Measurements from ENCODE around the gene C10orf88.

C10orf88 gene

GRCh38 chr10:122953902-122954730 lies at the start of gene C10orf88:
Gene C10orf88 (minus strand): TSS chr10:122954227. CDS start chr10:122954178, 49 bp downstream.
- peak; percentile 81 to 89 for DNase-seq

DNA sequence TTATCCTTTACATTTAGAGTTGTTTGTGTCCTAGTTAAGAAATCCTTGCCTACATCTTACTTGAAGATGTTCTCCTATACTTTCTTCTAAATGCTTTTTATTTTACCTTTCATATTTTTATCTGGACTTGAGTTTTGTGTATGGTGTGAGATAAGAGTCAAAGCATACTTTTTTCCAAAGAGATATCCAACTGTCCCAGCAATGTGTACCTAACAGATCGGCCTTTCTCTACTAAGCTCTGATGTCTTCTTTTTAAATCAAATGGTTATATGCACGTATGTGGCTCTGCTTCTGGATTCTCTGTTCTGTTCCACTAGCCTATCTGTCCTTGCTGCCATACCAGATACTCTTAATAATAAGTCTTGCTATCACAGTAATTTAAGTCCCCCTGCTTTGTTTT lies 47.3 kb upstream of the C10orf88 start:
- no peak for DNase-seq

DNA sequence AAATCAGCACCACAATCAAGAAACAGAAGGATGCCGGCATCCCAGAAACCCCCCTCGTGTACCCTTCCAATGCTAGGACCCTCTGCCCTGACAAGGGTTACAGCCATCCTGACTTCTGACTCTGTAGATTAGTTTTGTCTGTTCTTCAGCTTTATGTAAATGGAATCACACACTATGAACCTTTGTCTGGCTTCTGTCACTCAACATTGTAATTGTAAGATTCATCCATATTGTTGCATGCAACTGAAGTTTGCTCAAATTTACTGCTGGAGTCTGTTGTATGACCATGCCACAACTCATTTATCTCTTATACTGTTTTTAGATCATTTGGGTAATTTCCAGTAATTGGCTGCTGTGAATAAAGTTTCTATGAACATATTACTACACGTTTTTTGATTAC lies 46.1 kb upstream of the C10orf88 start:
- DNase-seq, result no peak

GRCh38 chr10:122999347-122999746 lies 45.3 kb upstream of the C10orf88 start:
- DNase-seq, result no peak

- DNase-seq, result no peak
Measured at GRCh38 chr10:122998934-122999333, 44.9 kb upstream of the C10orf88 start.

- no peak for DNase-seq
Measured at GRCh38 chr10:122998360-122998917, 44.4 kb upstream of the C10orf88 start.

- no peak for DNase-seq
Measured at GRCh38 chr10:122997864-122998263, 43.8 kb upstream of the C10orf88 start.

GRCh38 chr10:122995936-122996335 lies 41.9 kb upstream of the C10orf88 start:
- DNase-seq, result peak; percentile 21 to 47

- DNase-seq, result no peak
Measured at GRCh38 chr10:122993797-122994336, 39.8 kb upstream of the C10orf88 start.

DNA sequence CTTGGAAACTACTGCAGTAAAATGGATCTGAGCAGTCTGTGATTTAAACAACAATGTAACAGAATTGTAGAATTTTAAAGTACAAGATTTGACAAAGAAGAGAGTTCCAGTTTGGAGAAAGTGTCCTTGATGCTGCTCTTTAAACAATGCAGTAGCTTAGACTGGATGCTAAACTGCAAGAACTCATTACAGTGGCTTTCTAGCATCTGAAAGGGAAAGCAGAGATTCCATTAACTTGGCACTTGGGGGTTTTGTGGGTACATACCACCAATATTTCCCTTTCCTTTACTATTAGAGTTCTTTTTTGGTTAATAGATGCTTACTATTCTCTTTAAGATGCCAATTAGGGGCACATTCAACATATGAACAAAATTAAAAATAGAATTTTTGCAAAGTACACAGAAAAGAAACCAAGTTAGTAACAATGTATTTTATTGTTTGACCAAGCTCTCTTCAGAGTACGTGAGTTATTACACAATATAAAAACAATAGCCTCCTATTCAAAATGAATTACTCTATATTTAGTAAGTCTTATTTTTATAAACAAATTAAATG lies 38.1 kb upstream of the C10orf88 start:
- DNase-seq, result no peak

DNA sequence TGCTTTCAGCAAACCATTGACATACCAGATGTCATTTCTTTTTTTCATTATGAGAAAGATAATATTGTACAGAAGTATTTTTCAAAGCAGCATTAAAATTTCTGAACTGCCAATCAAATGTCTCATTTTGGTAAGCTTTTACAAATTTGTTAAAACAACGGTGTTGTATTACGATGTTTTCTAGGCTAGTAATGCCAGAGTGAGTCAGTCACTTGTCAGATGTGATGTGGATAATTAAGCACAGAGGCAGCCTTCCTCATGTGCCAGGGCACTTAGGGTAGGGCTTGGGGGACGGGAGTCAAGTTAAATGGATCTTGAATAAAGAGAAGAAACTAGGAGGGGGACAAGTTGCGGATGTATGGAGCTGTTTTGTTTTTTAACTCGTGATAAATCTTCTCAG lies 36.3 kb upstream of the C10orf88 start:
- DNase-seq, result no peak

GRCh38 chr10:122988501-122988900 lies 34.5 kb upstream of the C10orf88 start:
- no peak for DNase-seq

DNA sequence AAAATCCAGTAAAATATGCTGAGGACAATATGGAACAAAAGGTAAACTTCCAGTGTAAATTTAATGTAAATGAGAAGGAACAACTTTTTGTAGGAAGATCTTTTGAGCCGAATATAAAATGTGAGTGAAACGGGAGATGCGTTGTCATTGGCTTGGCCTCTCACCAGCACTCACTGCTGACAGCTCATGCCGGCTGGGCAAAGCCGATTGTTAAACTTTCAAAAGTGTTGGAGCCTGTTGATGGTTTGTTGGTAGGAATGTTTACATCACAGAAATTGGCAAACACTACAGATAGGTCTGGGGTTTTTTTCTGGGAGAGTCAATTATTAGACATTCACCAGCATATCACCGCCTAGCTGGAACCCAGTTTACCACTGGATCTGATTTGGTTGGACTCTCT lies 32.3 kb upstream of the C10orf88 start:
- no peak for DNase-seq

DNA sequence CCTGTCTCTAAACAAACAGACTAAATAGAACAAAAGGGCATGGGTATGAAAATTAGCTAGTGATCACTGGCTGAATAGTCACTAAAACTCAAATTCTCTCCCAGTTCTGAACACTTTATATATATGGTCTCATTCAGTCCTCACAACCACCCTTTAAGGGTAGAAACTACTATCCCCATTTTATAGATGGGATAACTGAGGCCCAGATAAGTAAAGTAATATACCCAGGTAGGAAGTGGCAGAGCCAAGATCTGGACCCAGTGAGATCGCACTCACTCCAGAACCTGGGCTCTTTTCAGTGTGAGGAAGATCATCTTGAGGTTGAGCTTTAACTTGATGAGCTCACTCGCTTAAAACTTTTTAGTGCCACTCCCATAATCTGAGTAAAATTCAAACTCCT lies 30.7 kb upstream of the C10orf88 start:
- DNase-seq, result no peak

- no peak for DNase-seq
Measured at GRCh38 chr10:122983898-122984297, 29.9 kb upstream of the C10orf88 start.

GRCh38 chr10:122981066-122981464 lies 27.0 kb upstream of the C10orf88 start:
- DNase-seq, result peak in 1 of 2 experiments; percentile 21

DNA sequence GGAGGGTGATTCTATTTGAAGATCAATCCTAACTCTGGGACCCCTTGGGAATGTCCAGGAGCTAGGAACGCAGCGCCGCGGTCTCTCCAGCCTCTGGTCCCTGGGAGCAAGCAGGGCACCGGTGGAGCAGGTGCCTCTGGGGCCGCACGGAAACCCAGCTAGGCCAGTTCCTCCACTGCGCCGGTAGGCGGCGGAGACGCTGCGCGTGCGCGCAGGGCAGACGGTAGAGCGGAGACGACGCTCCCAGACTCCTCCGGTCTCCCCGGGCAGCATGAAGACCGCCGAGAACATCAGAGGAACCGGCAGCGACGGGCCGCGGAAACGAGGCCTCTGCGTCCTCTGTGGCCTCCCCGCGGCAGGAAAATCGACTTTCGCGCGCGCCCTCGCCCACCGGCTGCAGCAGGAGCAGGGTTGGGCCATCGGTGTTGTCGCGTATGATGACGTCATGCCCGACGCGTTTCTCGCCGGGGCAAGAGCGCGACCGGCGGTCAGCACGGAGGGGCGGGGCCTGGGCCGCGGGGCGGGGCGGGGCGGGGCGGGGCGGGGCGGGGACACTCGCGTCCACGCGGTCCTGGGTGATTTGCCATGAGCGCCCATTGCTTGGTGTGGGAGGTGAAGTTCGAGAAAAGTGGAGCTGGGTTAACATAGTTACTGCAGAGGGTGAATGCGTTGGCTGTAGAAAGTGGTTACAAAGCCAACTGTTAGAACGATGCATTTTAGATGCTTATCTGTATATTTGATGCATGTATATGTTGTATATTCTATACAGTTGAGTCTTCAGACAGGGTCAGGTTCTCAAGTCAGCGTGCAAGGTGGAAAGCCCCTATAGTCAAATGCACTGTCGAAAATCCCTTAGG lies 26.4 kb upstream of the C10orf88 start, which contains the start of gene PSTK:
TSS of gene PSTK (plus strand) at position 193 of the 857 bp plus-strand sequence. CDS start at position 272, 79 bp downstream.
- peak; percentile 32 to 69 for DNase-seq

GRCh38 chr10:122974543-122975064 lies 20.6 kb upstream of the C10orf88 start:
- no peak for DNase-seq

DNA sequence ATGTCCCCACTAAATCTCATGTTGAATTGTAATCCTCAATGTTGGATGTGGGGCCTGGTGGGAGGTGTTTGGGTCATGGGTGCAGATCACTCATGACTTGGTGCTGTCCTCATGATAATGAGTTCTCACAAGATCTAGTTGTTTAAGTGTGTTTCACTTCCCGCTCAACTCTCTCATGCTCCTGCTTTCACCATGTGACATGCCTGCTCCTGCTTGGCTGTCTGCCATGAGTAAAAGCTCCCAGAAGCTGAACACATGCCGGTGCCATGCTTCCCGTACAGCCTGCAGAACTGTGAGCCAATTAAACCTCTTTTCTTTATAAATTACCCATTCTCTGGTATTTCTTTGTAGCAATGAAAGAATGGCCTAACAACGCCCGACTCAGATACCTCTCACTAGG lies 20.0 kb upstream of the C10orf88 start:
- no peak for DNase-seq

DNA sequence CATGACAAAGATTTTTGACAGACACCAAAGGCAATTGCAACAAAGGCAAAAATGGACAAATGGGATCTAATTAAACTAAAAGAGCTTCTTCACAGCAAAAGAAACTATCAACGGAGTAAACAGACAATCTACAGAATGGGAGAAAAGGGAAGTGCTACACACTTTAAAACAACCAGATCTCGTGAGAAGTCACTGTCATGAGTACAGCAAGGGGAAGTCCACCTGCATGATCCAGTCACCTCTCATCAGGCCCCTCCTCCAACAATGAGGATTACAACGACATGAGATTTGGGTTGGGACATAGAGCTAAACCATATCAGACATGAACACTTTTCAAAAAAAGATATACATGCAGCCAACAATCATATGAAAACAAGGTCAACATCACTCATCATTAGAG lies 14.7 kb upstream of the C10orf88 start:
- no peak for DNase-seq

GRCh38 chr10:122966879-122967278 lies 12.9 kb upstream of the C10orf88 start:
- no peak for DNase-seq

GRCh38 chr10:122962405-122962804 lies 8.4 kb upstream of the C10orf88 start:
- no peak for DNase-seq

DNA sequence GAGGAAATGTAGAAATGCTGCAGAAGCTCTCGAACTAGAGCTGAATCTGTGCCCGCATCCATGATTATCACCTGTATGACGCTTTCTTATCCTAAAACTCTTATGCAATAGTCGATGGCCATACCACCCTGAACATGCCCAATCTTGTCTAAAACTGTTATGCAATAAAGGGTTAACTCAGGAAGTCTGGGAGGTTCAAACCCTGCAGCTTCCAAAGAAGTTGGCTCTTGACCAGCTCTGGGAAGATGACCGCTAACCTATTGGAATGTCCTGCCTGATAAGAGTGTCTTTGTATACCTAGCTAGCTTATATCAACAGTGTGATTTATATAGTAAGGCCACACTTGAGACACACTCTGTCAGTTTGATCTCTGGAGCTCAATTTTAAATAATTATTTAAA lies 3.4 kb upstream of the C10orf88 start:
- no peak for DNase-seq

Measured in NCI-H524 (cell line).